ENCODE data around the gene KCNK1. TPM values are rescaled to one million over a fixed set of nuclear protein-coding genes. Genes with fewer than 3 reads are reported as not detected.
"Not testable (repeated sequence)": the region's sequence is repeated elsewhere in the genome, so short reads cannot be mapped to it uniquely, and the experiment has no call there.

Gene KCNK1
- total RNA-seq, 1 experiment from 2014 or later = 13.3 TPM

GRCh38 chr1:233617025-233617424 is 3.1 kb downstream of the KCNK1 start:
- peaks cover 20% of the 10 kb centered on the region for H3K36me3 Mint-ChIP-seq
- peaks cover 32% of the 10 kb centered on the region for H3K4me1 Mint-ChIP-seq
- POLR2A ChIA-PET = no interaction called here
- H3K4me3 Mint-ChIP-seq = no peak overlapping the region
- no peak for DNase-seq (ENCODE audit: low spot score)
- no peak for ATAC-seq
- CTCF ChIA-PET = no interaction called here
- H3K9me3 Mint-ChIP-seq = peaks cover 3% of the 10 kb centered on the region; the same call in 1 of the 2 replicates
- TF ChIP-seq JAZF1 (CRISPR knock-in tag; IDR thresholded peaks at IDR 0.05) = no peak
- no peak for TF ChIP-seq GABPB1 (CRISPR knock-in tag; IDR thresholded peaks at IDR 0.05)
- TF ChIP-seq ELF4 (CRISPR knock-in tag; IDR thresholded peaks at IDR 0.05; ENCODE audit: low read depth) = no peak
- no peak for TF ChIP-seq ZNF532 (CRISPR knock-in tag; IDR thresholded peaks at IDR 0.05; ENCODE audit: borderline replicate concordance)
- TF ChIP-seq ZSCAN18 (CRISPR knock-in tag; IDR thresholded peaks at IDR 0.05) = no peak
- TF ChIP-seq STAT6 (CRISPR knock-in tag; conservative IDR thresholded peaks at IDR 0.05; ENCODE audit: low read depth) = no peak
- TF ChIP-seq HMGA2 (CRISPR knock-in tag; IDR thresholded peaks at IDR 0.05) = no peak
- no peak for TF ChIP-seq ZNF425 (CRISPR knock-in tag; conservative IDR thresholded peaks at IDR 0.05)
- TF ChIP-seq GTF2I (CRISPR knock-in tag; conservative IDR thresholded peaks at IDR 0.05) = no peak
- no peak for TF ChIP-seq TEAD4 (CRISPR knock-in tag; IDR thresholded peaks at IDR 0.05)
- no peak for TF ChIP-seq E2F4 (CRISPR knock-in tag; IDR thresholded peaks at IDR 0.05; ENCODE audit: borderline replicate concordance, low read depth)
- TF ChIP-seq HMGXB4 (CRISPR knock-in tag; IDR thresholded peaks at IDR 0.05) = no peak
- no peak for TF ChIP-seq SP1 (CRISPR knock-in tag; conservative IDR thresholded peaks at IDR 0.05)
- no peak for TF ChIP-seq E2F5 (CRISPR knock-in tag; IDR thresholded peaks at IDR 0.05)
- TF ChIP-seq ZBTB43 (CRISPR knock-in tag; IDR thresholded peaks at IDR 0.05) = no peak
- no peak for TF ChIP-seq NFATC4 (CRISPR knock-in tag; IDR thresholded peaks at IDR 0.05)
- no peak for TF ChIP-seq ATF2 (CRISPR knock-in tag; IDR thresholded peaks at IDR 0.05; ENCODE audit: borderline replicate concordance, low read depth)
- H3K27ac Mint-ChIP-seq = no peak overlapping the region
- H3K27me3 Mint-ChIP-seq (ENCODE audit: low read depth) = peaks cover 19% of the 10 kb centered on the region

- H3K4me3 Mint-ChIP-seq; ATAC-seq; H3K27ac Mint-ChIP-seq; H3K27me3 Mint-ChIP-seq (ENCODE audit: low read depth); H3K9me3 Mint-ChIP-seq; CTCF ChIA-PET; POLR2A ChIA-PET; DNase-seq (ENCODE audit: low spot score): not testable (repeated sequence)
- Mint-ChIP-seq H3K4me1 (peaks cover 34% of the 10 kb centered on the region), H3K36me3 (peaks cover 20% of the 10 kb centered on the region)
These were observed 5.5 kb downstream of the KCNK1 start for GRCh38 chr1:233619414-233619813.
